H1 (cell line): ENCODE results near the gene PPA2. TPM values are rescaled to one million over a fixed set of nuclear protein-coding genes. Genes with fewer than 3 reads are reported as not detected.

Source experiments
- CTCF ChIA-PET: fragments of 300-600 bp; sonication (Branson Sonifier 250); formaldehyde crosslinking; loops from one replicate; lab custom pipeline; 2021; ENCODE audit not compliant: partially characterized antibody; lab: Charles Lee
- POLR2A ChIA-PET: fragments of 300-600 bp; sonication (Branson Sonifier 250); formaldehyde crosslinking; loops from one replicate; lab custom pipeline; 2021; ENCODE audit warnings: inconsistent platforms; ENCODE audit not compliant: partially characterized antibody; lab: Charles Lee
- DNase-seq, 2 experiments: peaks; one replicate each; pipeline versions ENCODE4 v3.0.0 to v3.0.0-alpha.2; 2010 to 2022; ENCODE audit warnings: low spot score in 2 of 2, low read depth in 1 of 2, mixed read lengths in 1 of 2
- FAIRE-seq: peaks from 2 replicates; lab custom pipeline; 2011; peaks lifted over from hg19 to GRCh38; lab: Jason Lieb, UNC
- H2AFZ ChIP-seq: 2 replicates; pipeline ENCODE4 v1.8.1; 2012; ENCODE audit warnings: low read length, inconsistent platforms
- H2AK5ac ChIP-seq: 2 replicates; pipeline ENCODE4 v1.6.1; 2013; ENCODE audit warnings: low read depth, low read length
- H2BK120ac ChIP-seq: replicated peaks from 2 replicates; pipeline ENCODE3; 2013; ENCODE audit warnings: low read depth, low read length, inconsistent platforms
- H2BK12ac ChIP-seq: 2 replicates; pipeline ENCODE4 v1.6.1; 2013; ENCODE audit warnings: low read depth, low read length
- H2BK15ac ChIP-seq: 2 replicates; pipeline ENCODE4 v1.6.1; 2013; ENCODE audit warnings: low read length
- H2BK20ac ChIP-seq: 2 replicates; pipeline ENCODE4 v1.6.1; 2013; ENCODE audit warnings: low read length
- H2BK5ac ChIP-seq: 2 replicates; pipeline ENCODE4 v1.6.1; 2013; ENCODE audit warnings: low read depth, low read length
- H3K14ac ChIP-seq: 2 replicates; pipeline ENCODE4 v1.6.1; 2013; ENCODE audit warnings: inconsistent platforms; ENCODE audit not compliant: insufficient read length
- H3K18ac ChIP-seq: 2 replicates; pipeline ENCODE4 v1.6.1; 2013; ENCODE audit warnings: low read length; ENCODE audit errors: extremely low read depth
- H3K23ac ChIP-seq: 2 replicates; pipeline ENCODE4 v1.6.1; 2013; ENCODE audit warnings: inconsistent platforms; ENCODE audit not compliant: insufficient read length
- H3K23me2 ChIP-seq: 2 replicates; pipeline ENCODE4 v1.6.1; 2013; ENCODE audit warnings: low read depth, low read length
- H3K27ac ChIP-seq: 2 replicates; pipeline ENCODE4 v1.6.1; 2011; ENCODE audit warnings: low read depth, low read length, inconsistent platforms
- H3K27me3 ChIP-seq, 4 experiments: replicated peaks in 1 of 4; 1 replicate in 1 of 4; 2 replicates in 3 of 4; pipeline versions ENCODE4 v1.6.1 to v1.8.1; 2011 to 2013; ENCODE audit warnings: low read length in 3 of 4, mild to moderate bottlenecking in 3 of 4, inconsistent platforms in 2 of 4, mixed read lengths in 2 of 4, moderate library complexity in 1 of 4; ENCODE audit not compliant: control insufficient read depth in 3 of 4, insufficient read depth in 3 of 4; ENCODE audit errors: extremely low read depth in 1 of 4
- H3K36me3 ChIP-seq, 4 experiments: 2 replicates each; pipeline versions ENCODE4 v1.6.1 to v1.8.1; 2011 to 2013; ENCODE audit warnings: mild to moderate bottlenecking in 4 of 4, low read length in 3 of 4, moderate library complexity in 2 of 4, control low read depth in 1 of 4, inconsistent platforms in 1 of 4; ENCODE audit not compliant: insufficient read depth in 4 of 4, control insufficient read depth in 2 of 4
- H3K4ac ChIP-seq: replicated peaks from 2 replicates; pipeline ENCODE3; 2013; ENCODE audit warnings: low read length, low read depth, mixed read lengths, inconsistent platforms; ENCODE audit not compliant: insufficient read length
- H3K4me1 ChIP-seq, 4 experiments: replicated peaks in 1 of 4; 1 replicate in 1 of 4; 2 replicates in 3 of 4; pipeline versions ENCODE4 v1.6.1 to v1.8.1; 2011 to 2013; ENCODE audit warnings: low read length in 3 of 4, inconsistent platforms in 2 of 4, mixed read lengths in 1 of 4; ENCODE audit not compliant: insufficient read depth in 4 of 4, control insufficient read depth in 3 of 4
- H3K4me2 ChIP-seq, 2 experiments: 2 replicates each; pipeline versions ENCODE4 v1.6.1 to v1.8.1; 2011 to 2013; ENCODE audit warnings: low read depth in 2 of 2, low read length in 2 of 2, control low read depth in 1 of 2, inconsistent platforms in 1 of 2, mild to moderate bottlenecking in 1 of 2; ENCODE audit not compliant: insufficient read depth in 1 of 2
- H3K4me3 ChIP-seq, 4 experiments: fragments of 200-600, 300-600 bp in 1 of 4; sonication (generic), shearing (Covaris generic), sonication (Bioruptor Twin) in 1 of 4; 2 replicates each; pipeline versions ENCODE4 v1.5.1 to v1.8.1; 2011 to 2016; ENCODE audit warnings: low read length in 4 of 4, low read depth in 3 of 4, control low read depth in 2 of 4, inconsistent platforms in 2 of 4, mild to moderate bottlenecking in 2 of 4, mixed read lengths in 1 of 4, moderate library complexity in 1 of 4; ENCODE audit not compliant: insufficient read depth in 2 of 4; ENCODE audit errors: extremely low read depth in 1 of 4
- H3K56ac ChIP-seq: replicated peaks from 2 replicates; pipeline ENCODE3; 2013; ENCODE audit warnings: low read depth, mild to moderate bottlenecking, mixed read lengths, low read length, inconsistent platforms; ENCODE audit not compliant: insufficient read length
- H3K79me1 ChIP-seq: 2 replicates; pipeline ENCODE4 v1.6.1; 2013; ENCODE audit warnings: low read depth, low read length, control low read depth
- H3K79me2 ChIP-seq, 2 experiments: 2 replicates each; pipeline versions ENCODE4 v1.6.1 to v1.8.1; 2012 to 2013; ENCODE audit warnings: low read length in 2 of 2, mild to moderate bottlenecking in 2 of 2, inconsistent platforms in 1 of 2; ENCODE audit not compliant: insufficient read depth in 2 of 2, control insufficient read depth in 1 of 2
- H3K9ac ChIP-seq, 4 experiments: replicated peaks in 1 of 4; 1 replicate in 1 of 4; 2 replicates in 3 of 4; pipeline versions ENCODE4 v1.6.1 to v1.8.1; 2011 to 2013; ENCODE audit warnings: low read depth in 3 of 4, low read length in 3 of 4, control low read depth in 2 of 4, mild to moderate bottlenecking in 2 of 4, moderate library complexity in 2 of 4, inconsistent platforms in 1 of 4; ENCODE audit errors: extremely low read depth in 1 of 4
- H3K9me3 ChIP-seq, 2 experiments: 2 replicates each; pipeline versions ENCODE4 v1.6.1 to v1.8.1; 2012 to 2013; ENCODE audit warnings: mild to moderate bottlenecking in 2 of 2, moderate library complexity in 2 of 2, control low read depth in 1 of 2, inconsistent platforms in 1 of 2, low read depth in 1 of 2, low read length in 1 of 2, mixed read lengths in 1 of 2; ENCODE audit not compliant: insufficient read depth in 2 of 2
- H4K20me1 ChIP-seq, 2 experiments: replicated peaks in 1 of 2; 2 replicates each; pipeline versions ENCODE3 to v1.8.1; 2011 to 2013; ENCODE audit warnings: inconsistent platforms in 2 of 2, low read length in 2 of 2, mild to moderate bottlenecking in 1 of 2; ENCODE audit not compliant: insufficient read depth in 2 of 2, control insufficient read depth in 1 of 2
- H4K5ac ChIP-seq: 2 replicates; pipeline ENCODE4 v1.6.1; 2013; ENCODE audit warnings: low read length, low read depth, mixed read lengths, inconsistent platforms; ENCODE audit not compliant: insufficient read length
- H4K8ac ChIP-seq: 2 replicates; pipeline ENCODE4 v1.8.0; 2013; ENCODE audit warnings: mild to moderate bottlenecking, moderate library complexity, low read length, inconsistent platforms; ENCODE audit not compliant: insufficient read depth; ENCODE audit errors: extremely low read depth
- H4K91ac ChIP-seq: replicated peaks from 2 replicates; pipeline ENCODE3; 2013; ENCODE audit warnings: low read length, mixed read lengths, inconsistent platforms; ENCODE audit not compliant: insufficient read length
- CHD1 ChIP-seq: IDR thresholded peaks from 2 replicates; pipeline ENCODE4 v1.6.1; 2012; ENCODE audit warnings: low read depth, low read length, improper control_type of control experiment
- CHD2 ChIP-seq: IDR thresholded peaks from 2 replicates; pipeline ENCODE4 v1.6.1; 2012; ENCODE audit warnings: low read length, improper control_type of control experiment
- HDAC2 ChIP-seq, 2 experiments: fragments of 300-600 bp in 1 of 2; sonication (generic) in 1 of 2; IDR thresholded peaks; 2 replicates each; pipeline ENCODE4 v1.6.1; 2011 to 2012; ENCODE audit warnings: low read depth in 2 of 2, low read length in 2 of 2, mild to moderate bottlenecking in 2 of 2, moderate library complexity in 2 of 2, borderline replicate concordance in 1 of 2, inconsistent platforms in 1 of 2
- JUND ChIP-seq: IDR thresholded peaks from 2 replicates; pipeline ENCODE4 v1.6.1; 2011; ENCODE audit warnings: mild to moderate bottlenecking, improper control_type of control experiment, low read length
- POLR2A ChIP-seq, 2 experiments: IDR thresholded peaks; 1 replicate in 1 of 2; 2 replicates in 1 of 2; pipeline ENCODE4 v1.6.1; 2011; ENCODE audit warnings: low read depth in 2 of 2, low read length in 2 of 2, mild to moderate bottlenecking in 2 of 2; ENCODE audit errors: control extremely low read depth in 1 of 2
- RFX5 ChIP-seq: IDR thresholded peaks from 2 replicates; pipeline ENCODE4 v1.6.1; 2011; ENCODE audit warnings: low read depth, low read length, improper control_type of control experiment, borderline replicate concordance
- ZNF274 ChIP-seq: IDR thresholded peaks from 2 replicates; pipeline ENCODE4 v1.7.0; 2012; ENCODE audit warnings: low read length, borderline replicate concordance; ENCODE audit errors: extremely low read depth
- WGBS, 2 experiments: shearing (Covaris generic) in 1 of 2; methylation state at CpG; one replicate each; pipeline versions ENCODE4 v1.1.6 to v1.1.7; 2013 to 2015; ENCODE audit warnings: low lambda C conversion rate in 2 of 2, mixed read lengths in 2 of 2, inconsistent platforms in 1 of 2, low coverage in 1 of 2, missing lambda C conversion rate in 1 of 2; ENCODE audit not compliant: insufficient replicate concordance in 2 of 2, insufficient coverage in 1 of 2, insufficient read length in 1 of 2; ENCODE audit errors: extremely low coverage in 1 of 2, missing lambda C conversion rate in 1 of 2; 5-methylcytosine and 5-hydroxymethylcytosine counted together
- polyA plus RNA-seq, 7 experiments: library from polyadenylated mRNA; depleted of rRNA in 3 of 7; stranded (reverse) in 5 of 7; unstranded in 2 of 7; fragments of >200 nt in 5 of 7; fragments of 200-250 nt in 2 of 7; gene quantifications; 1 replicate in 5 of 7; 2 replicates in 1 of 7; 4 replicates in 1 of 7; pipeline versions ENCODE4 v1.2.1 to v1.2.3, GENCODE V29; 2011 to 2013; ENCODE audit warnings: missing spikeins in 2 of 7, mixed read lengths in 2 of 7
- total RNA-seq: library from RNA; stranded (reverse); fragmentation: NEBNext Ultra II Directional; extraction: Animal tissue kit (Norgen Biotek cat#: 25700); gene quantifications from 2 replicates; pipeline ENCODE4 v1.2.1, GENCODE V29; 2021

Gene PPA2
- total and polyA plus RNA-seq, 2 of the 8 experiments (the other 6 are each of a cell fraction or from before 2014, with no cell fraction given) = 24.9 to 62.7 TPM

DNA sequence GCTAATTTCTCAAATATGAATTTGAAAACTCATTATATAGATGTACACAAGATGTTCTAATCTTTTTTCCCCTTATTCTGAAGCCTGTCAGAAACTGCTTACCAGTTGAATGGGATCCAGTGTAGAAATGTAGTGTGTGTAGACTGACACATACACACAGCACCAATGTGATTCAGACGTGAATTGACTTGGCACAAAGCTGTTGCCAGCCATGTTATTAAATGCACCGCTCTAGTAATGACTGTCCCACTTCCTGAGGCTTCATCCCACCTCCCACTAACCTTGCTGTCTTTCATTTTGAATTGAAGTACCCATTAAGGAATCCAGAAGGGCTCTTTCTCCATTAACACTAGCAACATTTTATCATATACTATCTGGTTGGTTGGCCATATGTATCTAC lies 146.6 kb downstream of the PPA2 start:
- H4K8ac ChIP-seq = no peak overlapping the region
- no peak overlapping the region for H3K4me2 ChIP-seq
- no peak overlapping the region for H3K4ac ChIP-seq
- H4K91ac ChIP-seq = no peak overlapping the region
- no peak for TF ChIP-seq RFX5
- TF ChIP-seq JUND = no peak
- TF ChIP-seq ZNF274 = no peak
- TF ChIP-seq POLR2A (IDR thresholded peaks at IDR 0.05; ENCODE audit: control extremely low read depth in 1 of 2, low read depth in 2 of 2, low read length in 2 of 2) = no peak
- TF ChIP-seq CHD2 = no peak
- no peak for TF ChIP-seq HDAC2 (IDR thresholded peaks at IDR 0.05; ENCODE audit: borderline replicate concordance in 1 of 2, low read depth in 2 of 2, low read length in 2 of 2)
- no peak for TF ChIP-seq CHD1
- no peaks in the 10 kb centered on the region for H4K20me1 ChIP-seq
- H2BK20ac ChIP-seq = no peak overlapping the region
- no peak overlapping the region for H2BK15ac ChIP-seq
- H2BK120ac ChIP-seq = no peak overlapping the region
- no peak overlapping the region for H3K18ac ChIP-seq
- POLR2A ChIA-PET = interaction anchor here (1.0 kb wide), 1 partner anchor 12 kb away, joined by 3 read pairs; no protein-coding TSS in a partner anchor
- no peak overlapping the region for H3K4me3 ChIP-seq
- H3K23ac ChIP-seq = no peak overlapping the region
- CTCF ChIA-PET = no interaction called here
- H2AFZ ChIP-seq = no peak overlapping the region
- no peak overlapping the region for H4K5ac ChIP-seq
- H3K36me3 ChIP-seq = no peaks in the 10 kb centered on the region
- no peaks in the 10 kb centered on the region for H3K23me2 ChIP-seq
- FAIRE-seq = no peak
- no peak overlapping the region for H3K9ac ChIP-seq
- no peaks in the 10 kb centered on the region for H3K4me1 ChIP-seq
- no peak overlapping the region for H2AK5ac ChIP-seq
- DNase-seq = no peak
- no peaks in the 10 kb centered on the region for H3K27me3 ChIP-seq
- H3K56ac ChIP-seq = no peak overlapping the region
- no peak overlapping the region for H3K14ac ChIP-seq
- no peak overlapping the region for H2BK12ac ChIP-seq
- H3K79me1 ChIP-seq = no peaks in the 10 kb centered on the region
- no peaks in the 10 kb centered on the region for H3K9me3 ChIP-seq
- no peaks in the 10 kb centered on the region for H3K79me2 ChIP-seq
- H3K27ac ChIP-seq = no peak overlapping the region
- H2BK5ac ChIP-seq = no peak overlapping the region
- WGBS, 2 experiments = 86% methylated on average over 2 of the region's 2 CpGs; no CpG with 5 or more reads in 1 of the 2 experiments
